Measurements from ENCODE around the gene ANO6. TPM values are rescaled to one million over a fixed set of nuclear protein-coding genes. Genes with fewer than 3 reads are reported as not detected.

Gene ANO6
- total RNA-seq, 3 donors from 2014 or later (not counting 1 experiment from before 2014, with no cell fraction given), result 26.6 to 31.0 (median 30.4) TPM

GRCh38 chr12:45298047-45298446 is 82.2 kb downstream of the ANO6 start:
- H3K27me3 Mint-ChIP-seq (ENCODE audit: low read depth in 2 of 2), result no peaks in the 10 kb centered on the region
- no peak overlapping the region for H3K27ac ChIP-seq (ENCODE audit: low read length)
- intact Hi-C loops (cut with micrococcal nuclease), result no loop called here
- H3K4me1 ChIP-seq (ENCODE audit: control insufficient read depth, insufficient read depth, low read length), result no peaks in the 10 kb centered on the region
- H3K36me3 ChIP-seq (ENCODE audit: control insufficient read depth, insufficient read depth, low read length), result no peaks in the 10 kb centered on the region
- DNase-seq (no peak), ATAC-seq (no peak)
- H3K4me3 ChIP-seq (ENCODE audit: low read length), result no peak overlapping the region
- no peaks in the 10 kb centered on the region for H3K9me3 ChIP-seq (ENCODE audit: control insufficient read depth, insufficient read depth, low read length)
- peaks cover 7 to 9% of the 10 kb centered on the region in 2 donors for H3K4me1 Mint-ChIP-seq
- H3K9me3 Mint-ChIP-seq, result no peaks in the 10 kb centered on the region
- no peak for TF ChIP-seq CTCF (IDR thresholded peaks at IDR 0.05)
- H3K27me3 ChIP-seq (ENCODE audit: control insufficient read depth, insufficient read depth, low read length), result no peaks in the 10 kb centered on the region
- no peaks in the 10 kb centered on the region for H3K36me3 Mint-ChIP-seq
- no peak overlapping the region for H3K4me3 Mint-ChIP-seq
- 96% methylated on average over 3 of the region's 4 CpGs for WGBS (ENCODE audit: insufficient coverage)
- no peak overlapping the region for H3K27ac Mint-ChIP-seq

- no peaks in the 10 kb centered on the region for H3K9me3 Mint-ChIP-seq
- no peak overlapping the region for H3K4me3 Mint-ChIP-seq
- H3K27ac Mint-ChIP-seq, result no peak overlapping the region
- H3K4me3 ChIP-seq (ENCODE audit: low read length), result no peak overlapping the region
- H3K27me3 ChIP-seq (ENCODE audit: control insufficient read depth, insufficient read depth, low read length), result no peaks in the 10 kb centered on the region
- 100% methylated on average over 5 of the region's 8 CpGs for WGBS (ENCODE audit: insufficient coverage)
- no peak for TF ChIP-seq CTCF (IDR thresholded peaks at IDR 0.05)
- no peaks in the 10 kb centered on the region for H3K9me3 ChIP-seq (ENCODE audit: control insufficient read depth, insufficient read depth, low read length)
- DNase-seq, result no peak
- no peaks in the 10 kb centered on the region for H3K36me3 ChIP-seq (ENCODE audit: control insufficient read depth, insufficient read depth, low read length)
- H3K36me3 Mint-ChIP-seq, result no peaks in the 10 kb centered on the region
- no peaks in the 10 kb centered on the region for H3K27me3 Mint-ChIP-seq (ENCODE audit: low read depth in 2 of 2)
- intact Hi-C loops (cut with micrococcal nuclease), result no loop called here
- no peak for ATAC-seq
- no peaks in the 10 kb centered on the region for H3K4me1 ChIP-seq (ENCODE audit: control insufficient read depth, insufficient read depth, low read length)
- peaks cover 4 to 6% of the 10 kb centered on the region in 2 donors for H3K4me1 Mint-ChIP-seq
- H3K27ac ChIP-seq (ENCODE audit: low read length), result no peak overlapping the region
Observed at GRCh38 chr12:45298721-45299692, 83.1 kb downstream of the ANO6 start.

GRCh38 chr12:45302621-45303369 is 86.9 kb downstream of the ANO6 start:
- no peak overlapping the region for H3K4me3 Mint-ChIP-seq
- no peak for TF ChIP-seq CTCF (IDR thresholded peaks at IDR 0.05)
- no peaks in the 10 kb centered on the region for H3K4me1 ChIP-seq (ENCODE audit: control insufficient read depth, insufficient read depth, low read length)
- intact Hi-C loops (cut with micrococcal nuclease), result no loop called here
- H3K27me3 ChIP-seq (ENCODE audit: control insufficient read depth, insufficient read depth, low read length), result no peaks in the 10 kb centered on the region
- peaks cover 0 to 10% of the 10 kb centered on the region in 2 donors for H3K4me1 Mint-ChIP-seq
- H3K9me3 Mint-ChIP-seq, result no peaks in the 10 kb centered on the region
- 100% methylated on average over 1 of the region's 2 CpGs for WGBS (ENCODE audit: insufficient coverage)
- H3K36me3 Mint-ChIP-seq, result no peaks in the 10 kb centered on the region
- H3K27ac Mint-ChIP-seq, result no peak overlapping the region
- H3K27me3 Mint-ChIP-seq (ENCODE audit: low read depth in 2 of 2), result no peaks in the 10 kb centered on the region
- DNase-seq (no peak), ATAC-seq (no peak)
- no peak overlapping the region for H3K4me3 ChIP-seq (ENCODE audit: low read length)
- no peaks in the 10 kb centered on the region for H3K9me3 ChIP-seq (ENCODE audit: control insufficient read depth, insufficient read depth, low read length)
- H3K36me3 ChIP-seq (ENCODE audit: control insufficient read depth, insufficient read depth, low read length), result no peaks in the 10 kb centered on the region
- no peak overlapping the region for H3K27ac ChIP-seq (ENCODE audit: low read length)
